Activated naive CD8-positive, alpha-beta T cell treated with anti-CD3 and anti-CD28 coated beads, Interleukin-2, amount 50 U/mL, for 16 hours (primary cell): ENCODE data around the gene PRR5.

Experiments used
- DNase-seq: peaks from one replicate; pipeline ENCODE4 v3.0.0-alpha.2; 2020; ENCODE audit warnings: low read depth, low spot score

PRR5 gene

DNA sequence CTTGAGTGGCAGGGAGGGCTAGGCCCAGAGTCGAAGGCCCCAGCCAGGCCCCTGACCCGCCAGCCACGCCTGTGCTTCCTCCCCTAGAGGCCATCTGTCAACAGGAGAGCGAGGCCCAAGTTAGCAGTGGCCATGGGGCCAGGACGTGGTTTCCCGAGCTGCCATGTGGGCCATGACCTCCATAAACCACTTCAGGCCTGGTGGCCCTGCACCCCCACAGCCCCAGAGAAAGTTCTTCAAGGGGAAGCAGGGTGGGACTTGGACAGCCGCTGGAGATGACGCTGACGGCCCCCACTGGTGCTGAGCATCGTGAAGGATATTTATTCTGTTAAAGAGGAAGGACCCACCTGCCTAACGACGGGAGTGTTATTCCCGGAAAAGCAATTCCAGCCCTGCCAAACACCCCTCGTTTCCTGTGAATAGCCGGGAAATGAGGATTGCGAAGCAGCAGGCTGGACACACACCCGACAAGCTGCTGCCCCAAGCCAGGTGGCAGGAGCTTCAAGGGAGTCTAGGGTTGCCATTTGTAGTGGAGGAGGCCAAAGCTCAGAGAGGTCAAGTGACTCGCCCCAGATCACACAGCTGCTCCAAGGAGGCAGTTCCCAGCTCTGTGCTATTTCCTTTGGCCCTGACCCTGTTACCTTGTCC lies 12.8 kb downstream of the PRR5 start:
- DNase-seq: no peak

DNA sequence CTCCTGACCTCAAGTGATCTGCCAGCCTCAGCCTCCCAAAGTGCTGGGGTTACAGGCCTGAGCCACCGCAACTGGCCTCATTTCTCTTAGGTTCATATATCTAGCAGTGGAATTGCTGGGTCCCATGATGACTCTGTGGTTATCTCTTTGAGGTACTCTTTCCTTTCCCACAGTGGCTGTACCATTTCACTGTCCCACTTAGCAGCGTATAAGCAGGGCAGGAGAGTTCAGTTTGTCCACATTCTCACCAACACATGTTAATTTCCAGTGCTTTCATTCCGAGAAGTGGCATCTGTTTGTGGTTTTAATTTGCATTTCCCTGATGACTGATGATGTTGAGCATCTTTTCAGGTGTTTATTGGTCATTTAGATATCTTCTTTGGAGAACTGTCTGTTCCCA lies 16.4 kb downstream of the PRR5 start:
- no peak for DNase-seq

DNA sequence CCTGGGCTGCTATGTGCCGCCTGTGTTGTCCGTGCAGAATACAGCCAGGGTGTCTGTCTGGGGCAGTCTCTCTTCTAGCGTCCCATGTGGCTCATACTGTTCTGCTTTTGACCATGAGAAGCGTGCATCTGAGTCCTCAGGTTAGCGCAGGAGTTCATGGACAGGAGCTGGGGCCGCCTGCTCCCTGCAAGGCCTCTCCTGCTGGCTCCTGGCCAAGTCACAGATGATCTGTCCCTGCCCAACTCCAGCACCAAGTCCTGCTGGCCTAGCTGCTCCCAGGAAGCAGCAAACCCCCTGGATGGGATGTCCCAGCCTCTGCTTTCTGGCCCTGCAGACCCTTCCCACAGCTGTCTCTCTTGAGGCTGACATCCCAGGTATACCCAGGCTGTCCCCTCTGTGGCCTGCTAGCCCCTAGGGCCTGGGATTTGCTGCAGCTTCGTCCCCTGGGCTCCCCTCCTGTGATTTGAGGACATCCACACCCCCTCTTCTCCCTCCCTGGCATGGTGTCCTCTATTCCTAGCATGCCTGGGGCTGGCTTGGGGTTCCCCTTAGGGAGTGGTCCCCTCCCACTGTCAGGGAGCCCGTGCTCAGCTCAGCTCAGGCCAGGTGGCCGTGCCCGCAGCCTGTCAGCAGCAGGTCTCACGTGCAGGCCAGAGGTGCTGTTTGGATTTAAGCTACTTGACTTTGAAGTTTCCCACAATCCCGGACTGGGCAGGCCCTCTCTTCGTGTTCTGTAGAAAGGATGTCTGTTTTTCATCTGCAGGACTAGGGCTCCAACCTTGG lies 17.8 kb downstream of the PRR5 start:
- DNase-seq: no peak

- no peak for DNase-seq
Measured at GRCh38 chr22:44721213-44721612, 19.2 kb downstream of the PRR5 start.

- DNase-seq: no peak
Measured at GRCh38 chr22:44722611-44723010, 20.6 kb downstream of the PRR5 start.

DNA sequence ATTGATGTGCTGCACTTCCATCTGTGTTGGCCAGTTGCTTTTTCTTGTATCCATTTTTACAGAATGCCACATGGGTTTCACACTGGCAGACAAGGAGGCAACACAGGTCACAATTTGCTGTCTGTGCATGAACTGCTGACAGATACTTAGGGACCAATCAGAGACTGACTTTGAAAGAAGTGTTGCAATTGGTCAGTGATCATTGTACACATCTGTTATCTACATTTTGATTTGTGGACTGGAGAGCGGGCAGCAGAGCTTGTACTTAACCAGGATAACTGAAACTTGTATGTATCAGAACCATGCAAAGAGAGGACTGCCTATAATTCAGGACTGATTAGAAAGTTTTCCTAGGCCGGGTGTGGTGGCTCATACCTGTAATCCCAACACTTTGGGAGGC lies 21.8 kb downstream of the PRR5 start:
- DNase-seq: no peak

GRCh38 chr22:44724416-44724815 lies 22.4 kb downstream of the PRR5 start:
- no peak for DNase-seq

GRCh38 chr22:44724859-44725258 lies 22.9 kb downstream of the PRR5 start:
- no peak for DNase-seq

- no peak for DNase-seq
Measured at GRCh38 chr22:44726439-44726838, 24.4 kb downstream of the PRR5 start.

GRCh38 chr22:44727148-44727547 lies 25.1 kb downstream of the PRR5 start:
- DNase-seq: no peak

DNA sequence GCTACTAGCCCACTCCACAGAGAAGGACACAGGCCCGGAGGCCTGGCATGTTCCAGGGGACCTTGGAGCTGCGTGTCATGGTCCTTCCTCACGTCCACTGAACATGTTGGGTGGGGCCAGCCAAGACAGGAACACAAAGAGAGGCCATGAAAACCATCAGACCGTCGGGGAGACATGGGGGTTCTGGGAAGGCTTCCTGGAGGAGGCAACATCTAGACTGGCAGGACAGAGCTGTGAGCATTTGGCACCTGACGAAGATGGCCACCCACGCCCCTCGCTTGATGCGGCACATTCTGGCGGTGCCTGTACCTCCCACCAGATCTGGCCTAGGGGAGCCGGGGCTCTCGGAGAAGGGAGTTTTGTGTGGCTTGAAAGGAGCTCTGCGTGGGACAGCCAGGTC lies 25.7 kb downstream of the PRR5 start:
- no peak for DNase-seq

DNA sequence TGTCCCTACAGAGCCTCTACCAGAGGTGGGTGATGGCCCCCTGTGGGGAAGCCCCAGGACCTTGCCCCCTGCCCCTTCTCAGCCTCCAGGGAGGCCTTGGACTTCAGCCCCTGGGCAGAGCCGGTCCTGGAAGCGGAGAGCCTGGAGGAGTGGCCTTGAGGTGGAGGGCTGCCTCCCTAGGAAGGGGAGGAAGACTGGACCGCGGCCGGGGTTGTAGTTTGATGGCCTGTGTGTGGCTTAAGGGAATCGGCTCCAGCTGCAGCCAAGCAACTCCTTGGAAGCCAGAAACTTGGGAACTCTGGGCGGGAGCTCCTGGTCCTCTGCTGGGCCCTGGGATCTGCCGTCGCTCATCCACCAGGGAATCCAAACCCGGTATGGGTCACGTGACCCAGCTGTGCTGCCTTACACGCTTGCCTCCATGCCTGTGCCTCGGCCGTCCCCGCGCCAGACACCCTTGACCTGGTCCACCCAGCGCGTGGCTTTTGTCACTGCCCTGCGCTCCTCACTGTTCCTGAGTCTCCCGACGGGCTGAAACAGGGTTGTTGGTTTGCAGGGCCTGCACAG lies 26.8 kb downstream of the PRR5 start:
- DNase-seq: no peak

- DNase-seq: no peak
Measured at GRCh38 chr22:44729391-44730021, 27.5 kb downstream of the PRR5 start.

GRCh38 chr22:44730022-44730393 lies 28.0 kb downstream of the PRR5 start:
- no peak for DNase-seq

DNA sequence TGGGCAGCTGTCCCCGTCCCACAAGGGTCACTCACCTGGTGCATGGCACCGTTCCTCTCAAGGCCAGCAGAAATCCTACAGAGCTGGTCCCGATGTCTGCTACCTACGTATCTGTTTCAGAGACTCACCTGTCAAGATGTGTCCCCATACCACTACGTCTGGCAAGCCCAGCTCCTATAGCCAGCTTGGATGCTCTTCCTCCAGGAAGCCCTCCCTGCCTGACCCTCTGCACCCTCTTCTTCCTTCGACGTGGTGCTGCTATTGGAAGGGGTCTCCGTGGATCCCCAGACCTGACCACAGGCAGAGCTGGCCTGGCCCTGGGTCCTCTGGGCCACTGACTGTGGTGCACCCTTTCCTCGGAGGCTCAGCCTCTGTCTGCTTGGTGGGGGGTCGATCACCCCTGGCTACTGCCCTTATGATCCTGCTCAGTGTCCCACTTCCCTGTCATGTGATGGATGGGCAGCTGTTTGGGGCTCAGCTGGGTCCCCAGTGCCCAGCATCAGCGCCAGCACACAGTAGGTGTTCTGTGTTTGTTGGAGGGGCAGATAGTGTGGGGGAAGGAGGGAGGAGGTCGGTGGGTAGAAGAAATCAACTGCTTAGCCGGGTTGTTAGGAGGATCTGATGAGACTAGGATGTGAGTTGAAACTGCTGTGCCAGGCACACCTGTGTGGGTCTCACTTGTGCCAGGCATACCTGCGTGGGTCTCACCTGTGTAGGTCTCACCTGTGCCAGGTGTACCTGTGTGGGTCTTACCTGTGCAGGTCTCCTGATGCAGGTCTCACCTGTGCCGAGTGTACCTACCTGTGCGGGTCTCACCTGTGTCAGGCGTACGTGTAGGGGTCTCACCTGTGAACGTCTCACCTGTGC lies 28.7 kb downstream of the PRR5 start:
- DNase-seq: no peak

DNA sequence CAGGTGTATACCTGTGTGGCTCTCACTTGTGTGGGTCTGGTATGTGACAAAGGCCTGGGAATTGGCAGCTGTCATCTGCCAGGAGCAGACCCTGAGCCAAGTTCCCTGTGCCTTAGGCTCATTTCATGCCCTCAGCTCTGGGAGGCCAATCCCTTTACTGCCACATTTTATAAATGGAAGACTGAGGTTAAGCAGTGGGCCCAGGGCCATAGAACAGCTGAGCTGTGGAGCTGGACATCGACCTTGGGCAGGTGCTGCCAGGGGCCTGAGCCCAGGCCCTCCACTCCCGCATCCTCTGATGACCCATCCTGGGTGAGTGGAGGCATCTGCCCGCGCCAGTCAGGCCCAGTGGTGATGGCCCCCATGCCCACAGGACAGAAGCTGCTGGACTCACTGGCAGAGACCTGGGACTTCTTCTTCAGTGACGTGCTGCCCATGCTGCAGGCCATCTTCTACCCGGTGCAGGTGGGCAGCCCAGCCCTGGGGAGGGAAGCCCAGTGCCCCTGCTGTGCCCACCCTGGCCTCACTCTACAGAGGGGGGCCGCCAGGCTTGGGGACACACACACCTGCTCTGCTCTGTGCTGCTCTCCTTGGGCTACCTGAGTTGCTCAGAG lies 29.5 kb downstream of the PRR5 start:
- no peak for DNase-seq

GRCh38 chr22:44732017-44732561 lies 30.1 kb downstream of the PRR5 start:
- no peak for DNase-seq

DNA sequence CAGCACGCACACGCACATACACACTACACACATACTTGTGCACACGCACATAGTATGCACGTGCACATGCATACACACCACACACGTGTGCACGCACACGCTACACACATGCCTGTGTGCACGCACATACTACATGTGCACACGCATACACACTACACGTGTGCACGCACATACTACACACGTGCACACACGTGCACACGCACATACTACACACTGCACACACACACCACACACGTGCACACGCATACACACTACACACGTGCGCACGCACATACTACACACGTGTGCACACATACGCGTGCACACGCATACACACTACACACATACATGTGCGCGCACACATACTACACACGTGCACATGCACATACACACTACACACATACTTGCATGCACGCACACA lies 30.7 kb downstream of the PRR5 start:
- DNase-seq: no peak

GRCh38 chr22:44733426-44734106 lies 31.6 kb downstream of the PRR5 start:
- no peak for DNase-seq

- DNase-seq: no peak
Measured at GRCh38 chr22:44734278-44734677, 32.3 kb downstream of the PRR5 start.
